Midbrain (tissue), 1 donor: ENCODE data around the gene DYSF.

Source experiments
- DNase-seq: peaks from one replicate; lab custom pipeline; 2025; lab: John Stamatoyannopoulos, UW

Gene DYSF

GRCh38 chr2:71727562-71727961 lies 274.2 kb downstream of the DYSF start:
- DNase-seq: no peak

GRCh38 chr2:71728036-71728435 lies 274.7 kb downstream of the DYSF start:
- no peak for DNase-seq

GRCh38 chr2:71730785-71731383 lies 277.5 kb downstream of the DYSF start:
- no peak for DNase-seq

DNA sequence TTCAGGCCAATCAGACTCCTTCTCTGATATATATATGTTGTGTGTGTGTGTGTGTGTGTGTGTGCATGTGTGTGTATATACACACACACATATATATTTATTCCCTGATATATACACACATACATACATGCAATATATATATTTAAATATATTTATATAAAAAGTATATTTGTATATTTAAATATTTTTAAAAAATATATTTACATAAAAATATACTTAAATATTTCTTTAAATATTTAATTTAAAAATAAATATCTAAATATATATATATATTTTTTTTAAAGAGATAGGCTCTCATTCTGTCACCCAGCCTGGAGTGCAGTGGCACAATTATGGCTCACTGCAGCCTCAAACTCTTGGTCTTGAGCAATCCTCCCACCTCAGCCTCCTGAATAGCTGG lies 281.3 kb downstream of the DYSF start:
- no peak for DNase-seq

DNA sequence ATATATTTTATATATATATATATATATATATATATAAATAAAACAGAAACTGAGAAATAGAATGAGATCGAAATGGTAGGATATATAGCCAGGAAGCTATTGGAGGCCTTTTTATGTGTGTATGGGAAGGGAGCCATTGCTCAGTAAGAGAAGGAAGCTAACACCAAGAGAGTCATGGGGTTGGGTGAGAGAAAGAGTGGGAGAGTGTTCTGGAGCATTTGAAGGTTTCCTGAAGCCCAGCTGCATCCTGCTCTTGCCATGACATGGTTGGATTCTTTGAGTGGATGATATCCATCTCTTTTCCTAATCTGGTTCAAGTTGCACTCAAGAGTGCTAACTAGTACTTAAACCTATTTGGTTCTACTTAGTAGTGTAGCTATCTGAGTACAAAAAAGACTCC lies 282.3 kb downstream of the DYSF start:
- no peak for DNase-seq
